Upper lobe of left lung (tissue), 4 donors: ENCODE measurements around the gene TMA7B.

ENCODE experiments used
- POLR2A ChIP-seq, 4 donors: fragments of 450-650 bp; IDR thresholded peaks; one replicate each; pipeline ENCODE4 v1.5.1; 2016 to 2017; ENCODE audit warnings: antibody characterized with exemption in 4 of 4, mild to moderate bottlenecking in 2 of 4
- TF ChIP-seq, protein P1 (sequence below), 6 experiments: fragments of 450-650 bp in 4 of 6; fragments of 200-600 bp in 2 of 6; sonication (generic) in 2 of 6; IDR thresholded peaks; one replicate each; pipeline ENCODE4 v1.5.1; 2016 to 2019; ENCODE audit warnings: antibody characterized with exemption in 6 of 6

DNA sequence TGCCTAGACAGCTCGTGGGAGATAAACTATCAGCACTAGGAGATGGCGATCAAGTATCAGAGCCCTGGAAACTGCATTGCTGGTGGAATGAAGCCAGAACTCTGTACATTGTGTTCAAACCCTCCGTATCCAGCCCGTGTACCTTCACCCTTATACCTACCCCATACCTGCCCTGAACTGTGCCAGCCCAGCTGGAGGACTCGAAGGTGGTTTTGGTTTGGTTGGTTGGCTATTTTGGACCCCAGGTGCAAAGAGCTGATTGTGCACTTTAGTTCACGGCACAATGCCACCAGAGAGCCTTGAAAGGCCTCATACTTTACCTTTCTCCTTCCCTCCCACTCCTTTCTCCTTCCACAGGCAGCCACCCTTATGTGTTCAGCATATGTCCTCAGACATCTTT is 50.5 kb downstream of the TMA7B start:
- TF ChIP-seq, protein P1, sequence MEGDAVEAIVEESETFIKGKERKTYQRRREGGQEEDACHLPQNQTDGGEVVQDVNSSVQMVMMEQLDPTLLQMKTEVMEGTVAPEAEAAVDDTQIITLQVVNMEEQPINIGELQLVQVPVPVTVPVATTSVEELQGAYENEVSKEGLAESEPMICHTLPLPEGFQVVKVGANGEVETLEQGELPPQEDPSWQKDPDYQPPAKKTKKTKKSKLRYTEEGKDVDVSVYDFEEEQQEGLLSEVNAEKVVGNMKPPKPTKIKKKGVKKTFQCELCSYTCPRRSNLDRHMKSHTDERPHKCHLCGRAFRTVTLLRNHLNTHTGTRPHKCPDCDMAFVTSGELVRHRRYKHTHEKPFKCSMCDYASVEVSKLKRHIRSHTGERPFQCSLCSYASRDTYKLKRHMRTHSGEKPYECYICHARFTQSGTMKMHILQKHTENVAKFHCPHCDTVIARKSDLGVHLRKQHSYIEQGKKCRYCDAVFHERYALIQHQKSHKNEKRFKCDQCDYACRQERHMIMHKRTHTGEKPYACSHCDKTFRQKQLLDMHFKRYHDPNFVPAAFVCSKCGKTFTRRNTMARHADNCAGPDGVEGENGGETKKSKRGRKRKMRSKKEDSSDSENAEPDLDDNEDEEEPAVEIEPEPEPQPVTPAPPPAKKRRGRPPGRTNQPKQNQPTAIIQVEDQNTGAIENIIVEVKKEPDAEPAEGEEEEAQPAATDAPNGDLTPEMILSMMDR (IDR thresholded peaks at IDR 0.05): no peak
- TF ChIP-seq POLR2A (IDR thresholded peaks at IDR 0.05): no peak
